ENCODE measurements around the gene TP53RK.

TP53RK gene

DNA sequence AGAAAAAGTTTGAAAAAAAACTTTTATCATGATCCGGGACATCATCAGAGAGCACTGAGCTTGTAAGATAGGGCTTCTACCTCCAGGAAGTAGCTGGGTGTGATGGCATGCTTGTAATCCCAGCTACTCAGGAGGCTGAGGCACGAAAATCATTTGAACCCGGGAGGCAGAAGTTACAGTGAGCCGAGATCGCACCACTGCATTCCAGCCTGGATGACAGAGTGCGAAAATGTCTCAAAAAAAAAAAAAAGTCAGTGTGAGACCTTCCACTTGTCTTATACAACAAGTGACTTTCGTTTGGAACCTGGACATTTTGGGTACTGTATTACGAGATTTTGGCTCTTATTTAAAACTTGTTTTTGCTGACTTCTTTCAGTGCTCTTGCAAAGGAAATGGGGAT lies 32.1 kb downstream of the TP53RK start:
- no peak for DNase-seq
- TF ChIP-seq CTCF (IDR thresholded peaks at IDR 0.05; ENCODE audit: low read depth, low read length), result no peak
- Histone ChIP-seq H3K4me3 (ENCODE audit: low read depth, low read length) (no peak overlapping the region), H3K36me3 (no peaks in the 10 kb centered on the region), H3K9me3 (ENCODE audit: severe bottlenecking) (no peaks in the 10 kb centered on the region), H3K27me3 (ENCODE audit: insufficient read depth, low read depth, severe bottlenecking) (no peaks in the 10 kb centered on the region), H3K27ac (no peak overlapping the region)

DNA sequence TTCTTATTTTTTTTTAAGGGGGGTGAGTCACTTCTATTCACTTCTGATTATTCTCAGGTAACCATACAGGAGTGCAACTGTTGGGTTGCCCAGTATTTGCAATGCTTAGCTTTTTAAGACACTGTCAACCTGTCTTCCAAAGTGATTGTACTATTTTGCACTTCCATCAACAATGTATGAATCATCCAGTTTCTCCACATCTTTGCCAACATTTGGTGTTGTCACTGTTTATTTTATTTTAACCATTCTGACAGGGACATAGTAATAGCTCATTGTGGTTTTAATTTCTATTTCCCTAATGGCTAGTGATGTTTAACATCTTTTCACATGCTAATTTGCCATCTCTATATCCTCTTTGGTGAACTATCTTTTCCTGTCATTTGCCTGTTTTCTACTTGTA lies 36.5 kb downstream of the TP53RK start:
- no peaks in the 10 kb centered on the region for H3K27me3 ChIP-seq (ENCODE audit: insufficient read depth, low read depth, severe bottlenecking)
- H3K36me3 ChIP-seq, result no peaks in the 10 kb centered on the region
- TF ChIP-seq CTCF (IDR thresholded peaks at IDR 0.05; ENCODE audit: low read depth, low read length), result no peak
- DNase-seq, result no peak
- no peak overlapping the region for H3K4me3 ChIP-seq (ENCODE audit: low read depth, low read length)
- no peaks in the 10 kb centered on the region for H3K9me3 ChIP-seq (ENCODE audit: severe bottlenecking)
- H3K27ac ChIP-seq, result no peak overlapping the region

GRCh38 chr20:46651091-46651962 lies 37.9 kb downstream of the TP53RK start, which contains the start of gene SLC13A3:
Gene SLC13A3 (minus strand): TSS chr20:46651459. CDS start chr20:46651421, 38 bp downstream.
- no peak for TF ChIP-seq CTCF (IDR thresholded peaks at IDR 0.05; ENCODE audit: low read depth, low read length)
- Histone ChIP-seq H3K36me3 (no peaks in the 10 kb centered on the region), H3K27ac (no peak within 1 kb of the TSS), H3K27me3 (ENCODE audit: insufficient read depth, low read depth, severe bottlenecking) (no peaks in the 10 kb centered on the region), H3K4me3 (ENCODE audit: low read depth, low read length) (no peak within 1 kb of the TSS), H3K9me3 (ENCODE audit: severe bottlenecking) (no peaks in the 10 kb centered on the region)
- DNase-seq, result no peak

GRCh38 chr20:46650575-46651090 lies 38.6 kb downstream of the TP53RK start:
- DNase-seq, result no peak
- Histone ChIP-seq H3K9me3 (ENCODE audit: severe bottlenecking) (no peaks in the 10 kb centered on the region), H3K27ac (no peak overlapping the region), H3K4me3 (ENCODE audit: low read depth, low read length) (no peak overlapping the region), H3K27me3 (ENCODE audit: insufficient read depth, low read depth, severe bottlenecking) (no peaks in the 10 kb centered on the region), H3K36me3 (no peaks in the 10 kb centered on the region)
- TF ChIP-seq CTCF (IDR thresholded peaks at IDR 0.05; ENCODE audit: low read depth, low read length), result no peak

GRCh38 chr20:46649965-46650542 lies 39.2 kb downstream of the TP53RK start:
- no peak for TF ChIP-seq CTCF (IDR thresholded peaks at IDR 0.05; ENCODE audit: low read depth, low read length)

More at GRCh38 chr20:46649965-46650542, 39.2 kb downstream of the TP53RK start:
- DNase-seq, result no peak
- no peaks in the 10 kb centered on the region for H3K36me3 ChIP-seq
- peak overlapping the region; percentile 82 for H3K27ac ChIP-seq
- H3K27me3 ChIP-seq (ENCODE audit: insufficient read depth, low read depth, severe bottlenecking), result no peaks in the 10 kb centered on the region
- no peaks in the 10 kb centered on the region for H3K9me3 ChIP-seq (ENCODE audit: severe bottlenecking)
- no peak overlapping the region for H3K4me3 ChIP-seq (ENCODE audit: low read depth, low read length)
